HFF-Myc (cell line): ENCODE data around the gene LIMS2.

Experiments
- DNase-seq: peaks from one replicate; pipeline ENCODE4 v3.0.0-alpha.2; 2011; ENCODE audit warnings: low read depth; ENCODE audit errors: extremely low read depth
- H3K4me3 ChIP-seq: replicated peaks from 2 replicates; pipeline ENCODE4 v1.5.1; 2011; ENCODE audit warnings: low read depth, mild to moderate bottlenecking, control low read depth, low read length
- TF ChIP-seq, protein P1 (sequence below): IDR thresholded peaks from 2 replicates; pipeline ENCODE4 v1.5.1; 2012; ENCODE audit warnings: mild to moderate bottlenecking, low read depth, low read length, control low read depth; ENCODE audit errors: missing control alignments

Gene LIMS2

GRCh38 chr2:127661072-127661649 is 14.2 kb downstream of the LIMS2 start:
- TF ChIP-seq, protein P1, sequence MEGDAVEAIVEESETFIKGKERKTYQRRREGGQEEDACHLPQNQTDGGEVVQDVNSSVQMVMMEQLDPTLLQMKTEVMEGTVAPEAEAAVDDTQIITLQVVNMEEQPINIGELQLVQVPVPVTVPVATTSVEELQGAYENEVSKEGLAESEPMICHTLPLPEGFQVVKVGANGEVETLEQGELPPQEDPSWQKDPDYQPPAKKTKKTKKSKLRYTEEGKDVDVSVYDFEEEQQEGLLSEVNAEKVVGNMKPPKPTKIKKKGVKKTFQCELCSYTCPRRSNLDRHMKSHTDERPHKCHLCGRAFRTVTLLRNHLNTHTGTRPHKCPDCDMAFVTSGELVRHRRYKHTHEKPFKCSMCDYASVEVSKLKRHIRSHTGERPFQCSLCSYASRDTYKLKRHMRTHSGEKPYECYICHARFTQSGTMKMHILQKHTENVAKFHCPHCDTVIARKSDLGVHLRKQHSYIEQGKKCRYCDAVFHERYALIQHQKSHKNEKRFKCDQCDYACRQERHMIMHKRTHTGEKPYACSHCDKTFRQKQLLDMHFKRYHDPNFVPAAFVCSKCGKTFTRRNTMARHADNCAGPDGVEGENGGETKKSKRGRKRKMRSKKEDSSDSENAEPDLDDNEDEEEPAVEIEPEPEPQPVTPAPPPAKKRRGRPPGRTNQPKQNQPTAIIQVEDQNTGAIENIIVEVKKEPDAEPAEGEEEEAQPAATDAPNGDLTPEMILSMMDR, result no peak
- no peak overlapping the region for H3K4me3 ChIP-seq
- no peak for DNase-seq

DNA sequence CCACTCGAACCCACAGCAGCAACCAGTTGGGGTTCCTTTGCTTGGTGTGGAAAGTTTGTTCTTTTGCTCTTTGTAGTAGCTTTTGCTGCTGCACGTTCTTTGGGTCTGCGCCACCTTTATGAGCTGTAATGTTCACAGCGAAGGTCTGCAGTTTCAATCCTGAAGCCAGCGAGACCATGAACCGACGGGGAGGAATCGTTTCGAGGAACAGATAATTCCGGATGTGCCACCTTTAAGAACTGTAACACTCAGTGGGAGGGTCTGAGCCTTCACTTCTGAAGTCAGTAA is 15.1 kb downstream of the LIMS2 start:
- no peak for DNase-seq

GRCh38 chr2:127659408-127660290 is 15.7 kb downstream of the LIMS2 start:
- H3K4me3 ChIP-seq, result no peak overlapping the region
- no peak for DNase-seq
- TF ChIP-seq, protein P1, result no peak

More for the DNA sequence above, 15.1 kb downstream of the LIMS2 start:
- H3K4me3 ChIP-seq, result no peak overlapping the region
- TF ChIP-seq, protein P1, result no peak

GRCh38 chr2:127658641-127659407 is 16.5 kb downstream of the LIMS2 start:
- DNase-seq, result no peak
- TF ChIP-seq, protein P1, result no peak
- H3K4me3 ChIP-seq, result no peak overlapping the region

- H3K4me3 ChIP-seq, result no peak overlapping the region
- no peak for DNase-seq
- TF ChIP-seq, protein P1, result no peak
Observed at GRCh38 chr2:127658146-127658545, 17.2 kb downstream of the LIMS2 start.

DNA sequence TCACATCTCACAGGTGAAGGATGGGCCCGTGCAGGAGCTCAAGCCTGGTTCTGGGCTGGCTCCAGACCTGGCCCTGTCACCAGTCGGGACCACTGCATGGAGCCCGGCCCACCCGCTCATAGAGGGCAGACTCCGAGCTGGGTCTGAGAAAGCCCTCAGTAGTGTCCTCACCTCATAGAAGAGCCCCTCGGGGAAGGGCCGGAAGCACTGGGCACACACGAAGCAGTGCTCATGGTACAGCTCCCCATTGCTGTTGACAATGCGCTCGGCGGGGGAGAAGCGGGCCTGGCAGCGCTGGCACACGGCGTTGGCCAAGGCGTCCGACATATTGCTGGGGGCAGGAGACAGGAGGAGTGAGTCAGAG is 18.1 kb downstream of the LIMS2 start:
- TF ChIP-seq, protein P1, result no peak
- no peak overlapping the region for H3K4me3 ChIP-seq
- no peak for DNase-seq
